HG03064 (cell line): ENCODE results near the gene PTPRZ1.
A peak's percentile ranks its signal among the peaks of the same experiment; 100 is the strongest.

ENCODE experiments used
- ATAC-seq: cut with Tn5 transposase; IDR thresholded peaks from one replicate; pipeline ENCODE4 v1.9.1; 2021; ENCODE audit warnings: low read depth; ENCODE audit not compliant: unreplicated experiment

PTPRZ1 gene

GRCh38 chr7:121890833-121891232 lies 17.9 kb downstream of the PTPRZ1 start:
- no peak for ATAC-seq

- ATAC-seq: no peak
Observed at GRCh38 chr7:121891731-121892130, 18.8 kb downstream of the PTPRZ1 start.

- ATAC-seq: peak; percentile 59
Observed at GRCh38 chr7:121901026-121901425, 28.1 kb downstream of the PTPRZ1 start.

DNA sequence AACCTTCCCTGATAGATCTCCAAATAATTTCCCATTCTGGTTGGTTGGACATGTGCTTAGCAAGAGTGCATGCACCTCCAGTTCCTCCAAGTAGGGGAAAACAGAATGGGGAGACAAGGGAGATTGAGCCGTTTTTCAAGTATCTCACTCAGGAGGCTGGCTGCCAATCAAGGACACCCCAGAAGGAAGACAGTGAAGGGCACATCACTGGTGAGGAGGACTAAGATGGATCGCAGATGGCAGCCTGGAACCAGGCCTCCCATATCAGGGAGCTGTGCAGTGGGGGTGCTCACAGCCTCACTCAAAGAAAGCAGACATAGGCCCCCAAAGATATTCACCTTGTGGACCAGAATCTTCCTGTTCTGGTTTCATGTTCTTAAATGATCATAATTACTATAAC lies 31.2 kb downstream of the PTPRZ1 start:
- ATAC-seq: no peak

DNA sequence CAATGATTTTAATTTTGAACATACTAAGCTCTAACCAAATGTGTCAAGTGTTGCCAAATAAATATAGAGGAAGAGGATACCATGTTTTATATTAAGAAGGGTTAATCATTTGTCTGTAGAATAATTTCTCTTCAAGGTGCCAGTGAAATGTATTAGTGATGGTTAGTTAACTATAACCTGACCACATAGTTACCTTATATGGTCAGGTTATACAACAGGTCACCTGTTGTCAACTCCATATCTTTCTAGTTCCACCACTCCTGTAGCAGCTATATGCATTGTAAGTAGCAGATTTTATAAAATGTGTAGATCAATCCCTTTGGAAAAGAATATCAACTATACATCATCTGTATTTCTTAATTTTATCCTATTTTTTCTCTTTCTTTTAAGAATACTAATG lies 35.1 kb downstream of the PTPRZ1 start:
- ATAC-seq: no peak

GRCh38 chr7:121909716-121910345 lies 36.9 kb downstream of the PTPRZ1 start:
- no peak for ATAC-seq

DNA sequence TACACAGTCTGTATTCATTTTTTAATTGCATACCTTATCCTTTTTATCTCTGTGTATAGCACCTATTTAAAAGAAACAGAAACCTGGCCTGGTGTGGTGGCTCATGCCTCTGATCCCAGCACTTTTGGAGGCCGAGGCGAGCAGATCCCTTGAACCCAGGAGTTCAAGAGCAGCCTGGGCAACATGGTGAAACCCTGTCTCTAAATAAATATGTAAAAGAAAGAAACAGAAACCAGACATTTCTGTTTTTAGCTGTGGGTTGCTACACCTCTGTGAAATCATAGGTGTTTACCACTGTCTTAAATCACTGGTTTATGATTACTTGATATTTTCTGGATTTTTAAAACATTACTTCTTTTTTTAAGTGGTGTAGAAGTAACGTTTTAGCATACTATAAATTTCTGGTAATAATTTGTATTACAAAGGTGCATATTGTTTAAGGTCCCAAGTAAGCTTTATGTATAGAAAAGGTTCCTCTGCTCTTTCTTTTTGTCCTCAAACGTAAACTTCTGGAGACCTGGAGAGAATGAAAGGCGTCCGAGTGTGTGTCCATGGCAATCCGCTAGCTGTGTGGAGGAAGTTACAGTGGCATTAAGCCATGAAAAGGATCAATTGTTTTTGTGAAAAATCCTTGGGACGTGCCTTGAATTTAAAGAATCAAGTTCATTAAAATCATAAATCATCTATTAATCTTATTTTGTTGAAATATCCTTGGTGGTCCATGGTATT lies 41.1 kb downstream of the PTPRZ1 start:
- ATAC-seq: no peak

GRCh38 chr7:121914676-121915279 lies 41.8 kb downstream of the PTPRZ1 start:
- no peak for ATAC-seq

DNA sequence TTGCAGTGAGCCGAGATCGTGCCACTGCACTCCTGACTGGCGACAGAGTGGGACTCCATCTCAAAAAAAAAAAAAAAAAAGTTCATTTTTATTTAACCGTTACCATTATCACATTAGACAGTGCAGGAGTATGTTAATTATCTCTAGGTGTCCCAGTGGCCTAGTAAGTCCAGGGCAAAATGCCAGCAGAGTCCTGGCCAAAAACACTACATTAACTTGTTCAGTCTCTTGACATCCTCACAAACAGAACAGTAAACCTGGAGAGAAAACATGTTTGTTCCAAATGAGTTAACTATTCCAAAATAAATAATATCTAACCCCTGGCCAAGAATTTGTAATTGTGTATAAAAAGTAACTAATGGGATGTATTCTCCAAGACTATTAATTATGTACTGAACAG lies 43.2 kb downstream of the PTPRZ1 start:
- no peak for ATAC-seq

DNA sequence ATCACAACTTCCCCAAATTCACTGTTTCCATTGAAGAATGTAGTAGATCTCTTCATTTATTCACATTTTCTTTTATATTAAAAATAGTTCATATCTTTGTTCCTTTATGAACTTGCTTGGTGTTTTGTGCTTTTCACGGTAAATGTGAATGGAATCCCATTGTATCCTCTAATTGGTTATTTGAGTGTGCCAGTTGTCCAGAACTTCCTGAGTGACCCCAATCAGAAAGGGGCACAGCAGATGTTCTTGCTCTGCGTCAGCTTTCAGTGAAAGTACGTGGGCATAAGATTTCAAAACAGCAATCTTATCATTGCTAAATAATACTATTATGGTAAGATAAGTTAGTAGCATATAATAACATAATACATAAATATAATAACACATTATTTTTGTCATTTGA lies 47.0 kb downstream of the PTPRZ1 start:
- ATAC-seq: no peak

DNA sequence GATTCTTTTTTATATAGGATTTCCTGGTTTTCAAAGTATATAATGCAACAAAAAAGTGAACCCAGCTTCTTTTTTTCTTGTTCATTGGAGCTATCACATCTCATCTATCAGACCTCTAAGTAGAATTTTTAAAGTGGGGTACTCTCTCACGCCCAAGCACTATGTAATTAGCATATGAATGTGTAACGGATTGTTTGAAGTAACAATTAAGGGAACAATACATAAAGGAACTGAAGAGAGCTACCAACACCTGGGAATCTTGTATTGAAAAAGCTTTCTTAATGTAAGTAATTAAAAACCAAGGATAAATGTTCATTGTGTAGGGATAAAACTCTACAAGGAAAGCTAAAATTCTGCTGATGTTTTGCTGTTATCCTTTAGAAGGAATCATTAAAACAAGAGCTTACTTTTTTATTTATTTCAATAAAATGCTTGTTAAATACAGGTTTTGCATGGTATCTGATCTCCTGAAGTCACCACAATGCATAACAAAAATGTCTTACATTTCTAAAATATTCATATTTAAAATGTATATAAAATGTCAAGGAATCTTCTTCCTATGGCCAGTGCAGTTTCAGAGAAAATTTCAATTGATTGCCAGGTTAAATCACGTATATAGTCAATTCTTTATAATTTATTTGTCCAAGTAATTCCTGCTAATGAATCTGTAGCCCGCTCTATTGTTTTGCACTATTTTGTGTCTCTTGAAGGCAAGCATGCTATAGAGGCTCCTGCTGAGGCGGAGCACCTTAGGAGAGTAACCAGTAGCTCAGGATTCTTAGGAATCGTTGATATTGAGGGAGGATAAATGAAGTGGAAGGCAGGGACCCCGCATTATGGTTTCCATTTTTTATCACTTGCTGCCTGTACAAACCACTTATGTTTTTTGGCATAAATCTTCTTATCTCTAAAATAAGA lies 51.6 kb downstream of the PTPRZ1 start:
- ATAC-seq: no peak

DNA sequence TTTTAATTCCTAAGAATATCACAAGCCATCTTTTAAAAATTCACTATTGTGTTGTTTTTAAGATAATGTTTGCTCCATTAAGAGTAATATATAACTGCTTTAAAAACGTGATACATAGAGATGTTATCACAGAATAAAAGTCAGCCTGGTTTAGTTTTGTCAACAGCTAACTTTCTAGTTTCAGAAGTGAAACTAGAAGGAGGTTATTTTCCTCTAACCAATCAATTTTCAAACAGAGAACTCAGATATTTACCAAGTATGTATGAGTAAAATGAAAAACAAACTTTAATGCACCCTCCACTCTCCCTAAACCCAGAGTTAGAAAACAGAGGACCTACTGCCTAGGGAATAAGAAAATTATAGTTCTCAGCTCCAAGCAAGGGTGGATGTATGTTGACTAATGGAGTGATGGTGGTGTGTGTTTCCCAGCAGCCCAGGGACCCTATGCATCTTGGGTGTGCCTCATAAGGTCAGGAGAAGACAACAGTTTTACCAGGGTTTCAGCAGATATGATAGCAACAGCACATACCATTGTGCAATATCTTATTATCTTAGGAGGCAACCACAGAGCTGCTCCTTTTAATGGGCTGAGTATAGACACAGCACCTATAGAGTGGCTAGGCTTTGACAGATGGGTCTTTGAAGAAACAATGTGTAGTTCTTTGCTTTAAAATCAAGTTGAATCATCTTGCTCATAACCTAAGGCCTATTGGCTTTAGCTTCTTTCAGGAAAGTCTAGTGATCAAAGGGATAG lies 58.4 kb downstream of the PTPRZ1 start:
- ATAC-seq: no peak

DNA sequence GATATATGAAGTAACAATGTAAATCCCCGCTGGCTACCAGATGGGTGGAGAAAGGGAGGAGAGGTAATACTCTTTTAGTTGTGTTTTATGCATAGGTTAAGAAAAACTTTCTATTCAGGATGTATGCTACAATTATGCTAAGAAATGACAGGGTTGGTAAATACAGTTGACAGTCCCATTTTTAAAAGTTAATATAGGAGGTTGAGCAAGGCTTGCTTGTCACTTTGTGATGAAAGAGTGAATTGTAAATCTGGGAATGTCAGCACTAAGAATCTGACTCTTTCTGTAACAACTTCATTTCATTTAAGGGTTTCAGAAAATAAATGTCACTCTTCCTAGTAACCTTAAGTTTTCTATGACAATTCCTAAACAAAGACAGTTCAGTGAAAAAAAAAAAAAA lies 59.8 kb downstream of the PTPRZ1 start:
- ATAC-seq: no peak

DNA sequence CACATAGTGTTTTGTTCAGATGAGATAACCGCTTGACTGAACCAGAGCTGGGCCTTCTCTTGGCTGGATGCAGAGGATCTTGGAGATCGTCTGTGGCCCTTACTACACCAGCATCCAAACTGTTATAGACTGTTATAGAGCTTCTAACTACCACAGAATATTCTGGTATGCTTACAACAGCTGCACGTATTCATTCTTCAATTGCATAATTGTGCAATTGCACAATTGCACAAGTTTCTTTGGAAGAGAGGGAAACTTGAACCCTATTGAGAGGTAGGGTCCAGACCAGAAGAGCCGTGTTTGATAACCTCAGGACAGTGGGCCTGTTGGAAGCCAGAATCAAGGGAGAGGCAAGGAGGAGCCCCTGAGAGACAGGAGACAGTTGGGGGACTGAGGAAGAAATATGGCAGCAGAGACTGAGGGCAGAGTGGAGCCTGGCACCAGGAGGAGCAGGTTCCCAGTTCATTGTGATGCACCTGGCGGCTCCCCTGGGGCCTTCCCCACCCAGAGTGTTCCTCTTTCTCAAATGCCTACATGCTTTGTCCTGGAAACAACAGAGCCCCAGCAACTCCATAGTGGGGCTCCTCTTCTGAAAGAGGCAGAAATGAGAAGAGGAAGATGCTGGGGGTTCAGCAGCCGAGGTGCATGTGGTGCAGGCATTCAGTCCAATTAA lies 64.1 kb downstream of the PTPRZ1 start:
- ATAC-seq: no peak

DNA sequence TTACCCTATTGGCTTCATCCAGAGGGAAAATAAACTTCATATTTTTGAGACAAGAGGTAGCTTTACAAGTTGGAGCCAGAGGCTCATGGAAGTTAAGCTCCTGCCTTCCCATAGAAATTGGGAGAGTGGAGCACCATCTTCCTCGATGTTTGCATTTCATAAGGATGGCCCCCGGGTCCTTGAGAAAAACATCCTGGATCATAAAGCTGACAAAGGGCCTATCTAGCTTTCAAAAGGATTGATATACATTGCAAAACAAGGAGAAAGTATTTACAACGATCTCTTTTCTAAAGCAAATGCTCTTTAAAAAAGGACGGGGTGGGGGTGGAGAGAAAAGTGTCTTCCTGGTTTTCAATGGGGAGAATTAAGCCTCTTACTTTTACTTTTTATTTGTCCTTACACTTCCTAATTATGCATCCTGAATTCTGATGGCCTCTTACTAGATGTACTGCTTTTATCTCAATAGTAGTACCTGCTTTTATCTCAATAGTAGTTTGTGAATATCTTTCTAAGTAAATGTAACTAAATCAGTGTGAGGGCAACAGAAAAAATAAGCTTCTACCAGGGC lies 65.6 kb downstream of the PTPRZ1 start:
- no peak for ATAC-seq

GRCh38 chr7:121940918-121941317 lies 68.0 kb downstream of the PTPRZ1 start:
- no peak for ATAC-seq

DNA sequence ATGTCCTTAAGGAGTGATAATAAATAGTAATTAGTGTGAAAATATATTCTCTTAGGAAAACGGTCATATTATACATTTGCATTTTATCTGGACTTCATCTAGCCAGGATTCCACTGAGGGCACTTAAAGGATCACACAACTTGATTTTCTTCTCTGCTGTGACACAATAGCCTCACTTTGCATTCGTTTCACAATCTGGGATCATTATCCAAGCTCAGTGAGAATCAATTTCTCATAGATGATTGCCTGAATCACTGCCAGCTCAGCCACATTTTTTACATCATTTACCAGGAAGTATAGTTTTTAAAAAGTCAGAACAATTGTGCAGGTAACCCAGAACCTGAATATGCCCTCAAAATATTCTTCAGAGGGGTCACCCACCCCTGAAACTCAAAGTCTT lies 68.9 kb downstream of the PTPRZ1 start:
- no peak for ATAC-seq

DNA sequence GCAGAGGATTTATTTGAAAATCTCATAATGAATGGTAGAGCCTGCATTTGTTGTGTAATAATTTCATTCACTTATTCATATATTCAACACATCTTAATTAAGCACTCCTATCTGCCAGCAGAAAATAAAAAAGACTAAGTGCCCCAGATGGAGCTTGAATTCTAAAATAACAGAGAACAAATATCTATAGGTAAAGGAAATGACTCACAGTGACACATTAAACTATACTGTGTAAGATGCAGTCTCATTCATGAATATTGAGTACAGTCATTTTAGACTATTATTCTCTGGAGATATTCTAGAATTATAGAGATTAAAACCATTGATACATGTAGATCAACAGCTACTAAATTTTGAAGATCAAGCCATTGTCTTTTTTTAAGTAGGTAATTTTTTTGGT lies 72.1 kb downstream of the PTPRZ1 start:
- ATAC-seq: no peak

- no peak for ATAC-seq
Observed at GRCh38 chr7:121945480-121946236, 72.7 kb downstream of the PTPRZ1 start.
